T-helper 17 cell (primary cell): Measurements from ENCODE around the gene TMEM18. TPM values are rescaled to one million over a fixed set of nuclear protein-coding genes. Genes with fewer than 3 reads are reported as not detected.

ENCODE experiments used
- ATAC-seq: fragments of 150-1000 bp; cut with Tn5 transposase; 2 replicates; pipeline ENCODE4 v1.10.0; 2021; ENCODE audit warnings: mild to moderate bottlenecking, moderate library complexity
- DNase-seq, 3 donors: peaks; one replicate each; pipeline versions ENCODE4 v3.0.0 to v3.0.0-alpha.2; 2020 to 2021
- H3K9me3 ChIP-seq: one replicate; pipeline ENCODE4 v1.7.0; 2013; ENCODE audit warnings: low read length, mild to moderate bottlenecking; ENCODE audit not compliant: control insufficient read depth, poor library complexity, severe bottlenecking
- H3K27ac Mint-ChIP-seq: one replicate; pipeline ENCODE4 v1.8.0; 2022; ENCODE audit warnings: mild to moderate bottlenecking, moderate library complexity, mixed read lengths
- H3K27me3 Mint-ChIP-seq: one replicate; pipeline ENCODE4 v1.8.0; 2022; ENCODE audit warnings: mixed read lengths
- H3K36me3 Mint-ChIP-seq: one replicate; pipeline ENCODE4 v1.8.0; 2022; ENCODE audit warnings: low read depth, mixed read lengths
- H3K4me1 Mint-ChIP-seq: one replicate; pipeline ENCODE4 v1.8.0; 2022; ENCODE audit warnings: mild to moderate bottlenecking, mixed read lengths
- H3K4me3 Mint-ChIP-seq: one replicate; pipeline ENCODE4 v1.8.0; 2022; ENCODE audit warnings: mild to moderate bottlenecking, moderate library complexity, mixed read lengths
- total RNA-seq, 4 donors: library from RNA in 2 of 4; stranded (reverse) in 2 of 4; gene quantifications; one replicate each; pipeline ENCODE4 v1.2.3 and lab custom pipeline; 2022 to 2026

TMEM18 gene
- total RNA-seq, 2 donors from 2014 or later: 29.3 to 34.3 TPM

GRCh38 chr2:620004-620403 is 57.2 kb downstream of the TMEM18 start:
- no peak for DNase-seq
- Mint-ChIP-seq H3K27me3 (peaks cover 7% of the 10 kb centered on the region), H3K4me3 (no peak overlapping the region), H3K36me3 (no peaks in the 10 kb centered on the region), H3K4me1 (no peaks in the 10 kb centered on the region), H3K27ac (no peak overlapping the region)
- H3K9me3 ChIP-seq: no peaks in the 10 kb centered on the region
- ATAC-seq: no peak

- DNase-seq: no peak
- H3K4me3 Mint-ChIP-seq: no peak overlapping the region
- no peaks in the 10 kb centered on the region for H3K36me3 Mint-ChIP-seq
- H3K4me1 Mint-ChIP-seq: no peaks in the 10 kb centered on the region
- H3K9me3 ChIP-seq: no peaks in the 10 kb centered on the region
- ATAC-seq: no peak
- no peak overlapping the region for H3K27ac Mint-ChIP-seq
- H3K27me3 Mint-ChIP-seq: peaks cover 12% of the 10 kb centered on the region
These were observed 58.7 kb downstream of the TMEM18 start for GRCh38 chr2:618422-618990.

GRCh38 chr2:618005-618404 is 59.2 kb downstream of the TMEM18 start:
- no peak for ATAC-seq
- no peaks in the 10 kb centered on the region for H3K36me3 Mint-ChIP-seq
- no peak for DNase-seq
- no peak overlapping the region for H3K4me3 Mint-ChIP-seq
- H3K4me1 Mint-ChIP-seq: no peaks in the 10 kb centered on the region
- peaks cover 12% of the 10 kb centered on the region for H3K27me3 Mint-ChIP-seq
- no peak overlapping the region for H3K27ac Mint-ChIP-seq
- H3K9me3 ChIP-seq: no peaks in the 10 kb centered on the region
